Kidney (tissue), 22 donors: ENCODE data around the gene FCN2. TPM values are rescaled to one million over a fixed set of nuclear protein-coding genes. Genes with fewer than 3 reads are reported as not detected.
A peak's percentile ranks its signal among the peaks of the same experiment; 100 is the strongest.

Experiments
- DNase-seq, 5 donors: peaks; one replicate each; pipeline ENCODE4 v3.0.0-alpha.2; 2013 to 2020
- FAIRE-seq: peaks from 2 replicates; lab custom pipeline; 2012; peaks lifted over from hg19 to GRCh38; lab: Jason Lieb, UNC
- H3K27ac ChIP-seq, 2 donors: one replicate each; pipeline ENCODE4 v1.7.0; 2013; ENCODE audit warnings: low read depth in 2 of 2, low read length in 2 of 2, inconsistent platforms in 1 of 2
- H3K27me3 ChIP-seq: one replicate; pipeline ENCODE4 v1.7.1; 2013; ENCODE audit warnings: low read length, inconsistent platforms; ENCODE audit not compliant: control insufficient read depth, insufficient read depth
- H3K36me3 ChIP-seq, 3 donors: one replicate each; pipeline versions ENCODE4 v1.7.0 to v1.7.1; 2013; ENCODE audit warnings: low read length in 3 of 3, control low read depth in 1 of 3, inconsistent platforms in 1 of 3; ENCODE audit not compliant: insufficient read depth in 3 of 3, control insufficient read depth in 2 of 3
- H3K4me1 ChIP-seq, 3 donors: one replicate each; pipeline versions ENCODE4 v1.7.0 to v1.7.1; 2013; ENCODE audit warnings: low read length in 3 of 3, inconsistent platforms in 1 of 3, low read depth in 1 of 3; ENCODE audit not compliant: control insufficient read depth in 2 of 3, insufficient read depth in 2 of 3
- H3K4me3 ChIP-seq, 3 donors: one replicate each; pipeline versions ENCODE4 v1.7.0 to v1.8.1; 2013; ENCODE audit warnings: low read length in 3 of 3, control low read depth in 1 of 3, inconsistent platforms in 1 of 3
- H3K9ac ChIP-seq, 3 donors: one replicate each; pipeline versions ENCODE4 v1.7.0 to v1.7.1; 2013; ENCODE audit warnings: low read length in 3 of 3, control low read depth in 1 of 3, inconsistent platforms in 1 of 3
- H3K9me3 ChIP-seq, 3 donors: one replicate each; pipeline versions ENCODE4 v1.7.0 to v1.7.1; 2013; ENCODE audit warnings: low read length in 3 of 3, control low read depth in 1 of 3, inconsistent platforms in 1 of 3; ENCODE audit not compliant: control insufficient read depth in 2 of 3, insufficient read depth in 1 of 3
- CTCF ChIP-seq: IDR thresholded peaks from 3 replicates; pipeline ENCODE4 v1.5.1; 2012; ENCODE audit warnings: mild to moderate bottlenecking, moderate library complexity, borderline replicate concordance; ENCODE audit not compliant: insufficient read depth; ENCODE audit errors: extremely low read depth
- intact Hi-C: fragments of 100-400 bp; cut with DNase I; formaldehyde crosslinking; loops from one replicate; pipeline ENCODE4 v1.11.1; 2022
- long read RNA-seq, 10 donors: library from polyadenylated mRNA in 1 of 10; unstranded in 1 of 10; transcript quantifications; one replicate each; pipeline ENCODE4 v2.0.0 and lab custom pipeline, GENCODE V29; 2021 to 2026
- polyA plus RNA-seq: library from polyadenylated mRNA; stranded (reverse); fragments of 350-450 nt; fragmentation: Illumina TruSeq; extraction: RNeasy Lipid Tissue Mini Kit (QIAGEN cat#74804); gene quantifications from one replicate; pipeline ENCODE4 v1.2.3, GENCODE V29; 2014; ENCODE audit warnings: low read depth, low replicate concordance; ENCODE audit not compliant: insufficient read depth
- total RNA-seq: library from RNA; stranded (reverse); fragmentation: NEBNext Ultra II Directional; extraction: Animal tissue kit (Norgen Biotek cat#: 25700); gene quantifications from one replicate; pipeline ENCODE4 v1.2.1, GENCODE V29; 2021
- donor health status: control.
- donor health status: control.
- donor health status: control.
- donor health status: control.
- donor health status: control.
- donor health status: DM: yes; HTN: yes; CAD: no.
- donor health status: Normal renal cell carcinoma (clear cell type).

The FCN2 gene
- 3.6 TPM for total RNA-seq
- polyA plus RNA-seq, result 2.8 TPM
- long read RNA-seq, donor 1, result 0 reads
- long read RNA-seq, donor 2, result 0 reads
- long read RNA-seq, donor 3, result 0 reads
- long read RNA-seq, donor 4, partial matches to known transcripts, result 0 of 1 reads
- long read RNA-seq, donor 4, other reads (novel, unspliced or antisense), result 0 of 1 reads
- long read RNA-seq, donor 5, result 0 reads
- long read RNA-seq, donor 6, result 0 reads
- long read RNA-seq, donor 7, partial matches to known transcripts, result 0 of 1 reads
- long read RNA-seq, donor 7, other reads (novel, unspliced or antisense), result 0 of 1 reads
- long read RNA-seq, donor 8, result 0 reads
- long read RNA-seq, donor 9, result 0 reads
- long read RNA-seq, donor 10, result 0 reads

- Histone ChIP-seq H3K27me3 (no peaks in the 10 kb centered on the region), H3K4me3 (no peak within 1 kb of the TSS), H3K27ac (no peak within 1 kb of the TSS), H3K4me1 (no peaks in the 10 kb centered on the region), H3K36me3 (no peaks in the 10 kb centered on the region), H3K9ac (no peak within 1 kb of the TSS), H3K9me3 (no peaks in the 10 kb centered on the region)
- intact Hi-C loops, result no loop called here
- TF ChIP-seq CTCF, result no peak
- FAIRE-seq, result no peak
- no peak for DNase-seq
Observed at GRCh38 chr9:134880484-134881312, at the start of gene FCN2. Gene FCN2, plus strand, starts transcription at chr9:134880810. Its CDS starts 12 bp downstream, at chr9:134880822.

DNA sequence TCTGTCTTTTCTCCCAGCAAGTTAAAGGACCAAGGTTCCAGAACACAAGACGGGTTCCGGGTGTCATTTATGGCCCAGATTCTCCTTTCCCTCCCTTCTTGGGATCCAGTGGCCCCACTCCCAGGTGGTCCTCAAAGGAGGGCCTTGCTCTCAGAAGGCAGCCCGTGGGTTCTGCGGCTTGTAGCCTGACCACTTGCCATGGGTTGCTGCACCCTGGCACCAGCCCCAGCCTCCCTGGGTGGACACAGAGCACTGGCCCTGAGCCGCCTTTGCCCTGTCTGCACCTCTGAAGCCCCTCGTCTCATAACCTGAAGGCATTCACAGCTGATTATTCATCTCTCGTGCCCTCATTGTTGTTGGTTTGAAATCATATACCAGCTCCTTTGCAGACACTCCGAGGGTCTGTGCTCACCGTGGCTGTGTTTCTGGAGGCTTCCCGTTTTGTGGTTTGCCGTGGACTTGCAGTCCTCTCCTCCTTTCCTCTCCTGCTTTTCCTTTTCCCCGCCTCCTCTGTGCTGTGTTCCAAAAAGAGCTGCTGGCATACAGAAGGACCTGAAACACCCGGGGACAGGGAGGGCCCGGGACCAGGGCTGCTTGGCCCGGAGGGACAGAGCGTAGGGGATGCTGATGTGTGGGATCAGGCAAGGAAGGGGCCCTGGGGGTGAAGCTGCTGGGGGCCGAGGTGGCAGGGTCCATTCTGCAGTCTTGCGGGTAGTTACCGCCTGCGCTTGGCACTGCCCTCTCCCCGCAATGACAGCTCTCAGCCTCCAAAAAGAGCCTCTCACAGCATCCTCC, 49.5 kb upstream of the FCN2 start:
- Histone ChIP-seq H3K36me3 (peaks cover 0 to 6% (median 5%) of the 10 kb centered on the region in 3 donors), H3K27ac (no peak overlapping the region), H3K9me3 (no peaks in the 10 kb centered on the region), H3K4me1 (no peaks in the 10 kb centered on the region), H3K4me3 (no peak overlapping the region), H3K9ac (no peak overlapping the region), H3K27me3 (no peaks in the 10 kb centered on the region)
- DNase-seq (peak in 1 of 5 donors; percentile 33), FAIRE-seq (no peak)
- intact Hi-C loops, result no loop called here
- no peak for TF ChIP-seq CTCF

DNA sequence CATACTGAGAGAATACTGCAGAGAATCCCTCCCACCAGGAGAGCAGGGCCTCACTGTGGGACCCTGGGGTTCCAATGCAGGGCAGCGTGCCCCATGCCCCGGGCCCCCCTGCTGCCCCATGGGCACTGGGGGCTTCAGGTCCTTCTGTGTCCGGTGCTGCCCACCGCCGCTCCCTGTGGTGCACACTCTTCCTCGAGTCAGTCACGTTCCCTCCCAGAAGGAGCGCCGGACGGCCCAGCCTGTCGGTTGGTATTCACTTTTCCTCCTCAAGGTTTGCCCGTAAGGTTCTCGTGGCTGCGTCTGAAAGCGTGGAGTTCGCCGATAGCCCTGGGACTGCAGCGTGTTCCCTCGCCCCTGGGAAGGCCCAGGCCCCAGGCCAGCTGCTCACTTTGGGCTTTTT, 48.1 kb upstream of the FCN2 start:
- no peaks in the 10 kb centered on the region for H3K4me1 ChIP-seq
- H3K27me3 ChIP-seq, result no peaks in the 10 kb centered on the region
- no peak overlapping the region for H3K9ac ChIP-seq
- DNase-seq, result peak in 1 of 5 donors; percentile 63
- intact Hi-C loops, result no loop called here
- H3K36me3 ChIP-seq, result peaks cover 0 to 6% (median 5%) of the 10 kb centered on the region in 3 donors
- no peaks in the 10 kb centered on the region for H3K9me3 ChIP-seq
- no peak overlapping the region for H3K27ac ChIP-seq
- no peak overlapping the region for H3K4me3 ChIP-seq
- FAIRE-seq, result no peak
- TF ChIP-seq CTCF, result no peak
